Thymus (tissue), 11 donors: ENCODE data around the gene GSN. TPM values are rescaled to one million over a fixed set of nuclear protein-coding genes. Genes with fewer than 3 reads are reported as not detected.

Experiments used
- DNase-seq, 9 donors: peaks; one replicate each; pipeline ENCODE4 v3.0.0-alpha.2; 2013; ENCODE audit warnings: low spot score in 9 of 9, low read depth in 6 of 9, missing footprints in 1 of 9
- H3K27ac ChIP-seq, 2 donors: one replicate each; pipeline ENCODE4 v1.5.1; 2013; ENCODE audit warnings: control low read depth in 1 of 2, low read depth in 1 of 2, low read length in 1 of 2, mild to moderate bottlenecking in 1 of 2, moderate library complexity in 1 of 2
- H3K27me3 ChIP-seq, 2 donors: one replicate each; pipeline ENCODE4 v1.5.1; 2013; ENCODE audit warnings: low read length in 1 of 2; ENCODE audit not compliant: control insufficient read depth in 2 of 2, insufficient read depth in 1 of 2
- H3K36me3 ChIP-seq, 2 donors: one replicate each; pipeline ENCODE4 v1.5.1; 2013; ENCODE audit warnings: low read length in 1 of 2, mild to moderate bottlenecking in 1 of 2, moderate library complexity in 1 of 2; ENCODE audit not compliant: control insufficient read depth in 2 of 2, insufficient read depth in 2 of 2
- H3K4me1 ChIP-seq, 2 donors: one replicate each; pipeline ENCODE4 v1.5.1; 2013; ENCODE audit warnings: low read length in 2 of 2; ENCODE audit not compliant: control insufficient read depth in 2 of 2, insufficient read depth in 2 of 2
- H3K4me3 ChIP-seq, 2 donors: one replicate each; pipeline ENCODE4 v1.5.1; 2013; ENCODE audit warnings: low read length in 2 of 2, control low read depth in 1 of 2, mild to moderate bottlenecking in 1 of 2
- H3K9me3 ChIP-seq, 2 donors: one replicate each; pipeline ENCODE4 v1.5.1; 2013; ENCODE audit warnings: low read length in 1 of 2, mild to moderate bottlenecking in 1 of 2; ENCODE audit not compliant: control insufficient read depth in 2 of 2, insufficient read depth in 1 of 2
- WGBS: extraction: QIAGEN DNeasy Blood & Tissue Kit; methylation state at CpG from one replicate; pipeline ENCODE4 v1.1.7; 2013; 5-methylcytosine and 5-hydroxymethylcytosine counted together
- polyA plus RNA-seq: library from polyadenylated mRNA; stranded (reverse); fragments of 200-250 nt; gene quantifications from one replicate; pipeline ENCODE4 v1.2.3, GENCODE V29; 2013
- total RNA-seq: library from RNA; stranded (reverse); fragments of 120-200 nt; gene quantifications from one replicate; pipeline ENCODE4 v1.2.4, GENCODE V29; 2013
- donor health status: healthy.

Gene GSN
- total and polyA plus RNA-seq, 2 donors, result 138 to 248 TPM

DNA sequence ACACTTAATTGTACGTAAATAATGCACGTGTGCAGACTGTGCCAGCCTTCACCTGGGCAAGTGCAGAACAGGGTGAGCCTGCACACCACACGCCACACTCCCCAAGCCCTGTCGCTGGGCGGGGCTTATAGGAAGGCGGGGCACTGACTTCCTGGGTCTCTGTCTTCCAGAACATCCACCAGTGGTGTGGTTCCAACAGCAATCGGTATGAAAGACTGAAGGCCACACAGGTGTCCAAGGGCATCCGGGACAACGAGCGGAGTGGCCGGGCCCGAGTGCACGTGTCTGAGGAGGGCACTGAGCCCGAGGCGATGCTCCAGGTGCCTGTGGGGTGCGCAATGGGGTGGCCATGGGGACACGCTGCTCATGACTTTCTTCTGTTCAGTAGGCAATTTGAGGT lies 44.2 kb downstream of the GSN start:
- H3K4me1 ChIP-seq, result no peaks in the 10 kb centered on the region
- 98% methylated on average over 17 of the region's 17 CpGs for WGBS
- no peak for DNase-seq
- no peak overlapping the region for H3K27ac ChIP-seq
- H3K4me3 ChIP-seq, result no peak overlapping the region
- H3K9me3 ChIP-seq, result no peaks in the 10 kb centered on the region
- no peaks in the 10 kb centered on the region for H3K27me3 ChIP-seq
- no peaks in the 10 kb centered on the region for H3K36me3 ChIP-seq

GRCh38 chr9:121313458-121314152 lies 45.6 kb downstream of the GSN start:
- 99% methylated on average over 10 of the region's 10 CpGs for WGBS
- Histone ChIP-seq H3K27ac (no peak overlapping the region), H3K36me3 (no peaks in the 10 kb centered on the region), H3K27me3 (no peaks in the 10 kb centered on the region), H3K9me3 (no peaks in the 10 kb centered on the region), H3K4me1 (no peaks in the 10 kb centered on the region), H3K4me3 (no peak overlapping the region)
- DNase-seq, result no peak

DNA sequence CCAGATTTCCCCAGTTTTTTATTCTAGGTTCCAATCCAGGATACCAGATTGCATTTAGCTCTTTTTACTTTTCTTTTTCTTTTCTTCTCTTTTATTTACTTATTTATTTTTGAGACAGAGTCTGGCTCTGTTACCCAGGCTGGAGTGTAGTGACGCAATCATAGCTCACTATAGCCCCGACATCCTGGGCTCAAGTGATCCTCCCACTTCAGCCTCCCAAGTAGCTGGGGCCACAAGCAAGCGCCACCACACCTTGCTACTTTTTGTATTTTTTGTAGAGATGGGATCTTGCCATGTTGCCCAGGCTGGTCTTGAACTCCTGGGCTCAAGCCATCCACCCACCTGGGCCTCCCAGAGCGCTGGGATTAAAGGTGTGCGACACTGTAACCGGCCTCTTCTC lies 48.4 kb downstream of the GSN start:
- no peaks in the 10 kb centered on the region for H3K9me3 ChIP-seq
- no peaks in the 10 kb centered on the region for H3K36me3 ChIP-seq
- DNase-seq, result no peak
- 98% methylated on average over 6 of the region's 6 CpGs for WGBS
- H3K27ac ChIP-seq, result no peak overlapping the region
- no peak overlapping the region for H3K4me3 ChIP-seq
- no peaks in the 10 kb centered on the region for H3K27me3 ChIP-seq
- peaks cover 0 to 11% of the 10 kb centered on the region in 2 donors for H3K4me1 ChIP-seq

GRCh38 chr9:121316852-121317373 lies 49.0 kb downstream of the GSN start:
- H3K4me1 ChIP-seq, result peaks cover 0 to 11% of the 10 kb centered on the region in 2 donors

DNA sequence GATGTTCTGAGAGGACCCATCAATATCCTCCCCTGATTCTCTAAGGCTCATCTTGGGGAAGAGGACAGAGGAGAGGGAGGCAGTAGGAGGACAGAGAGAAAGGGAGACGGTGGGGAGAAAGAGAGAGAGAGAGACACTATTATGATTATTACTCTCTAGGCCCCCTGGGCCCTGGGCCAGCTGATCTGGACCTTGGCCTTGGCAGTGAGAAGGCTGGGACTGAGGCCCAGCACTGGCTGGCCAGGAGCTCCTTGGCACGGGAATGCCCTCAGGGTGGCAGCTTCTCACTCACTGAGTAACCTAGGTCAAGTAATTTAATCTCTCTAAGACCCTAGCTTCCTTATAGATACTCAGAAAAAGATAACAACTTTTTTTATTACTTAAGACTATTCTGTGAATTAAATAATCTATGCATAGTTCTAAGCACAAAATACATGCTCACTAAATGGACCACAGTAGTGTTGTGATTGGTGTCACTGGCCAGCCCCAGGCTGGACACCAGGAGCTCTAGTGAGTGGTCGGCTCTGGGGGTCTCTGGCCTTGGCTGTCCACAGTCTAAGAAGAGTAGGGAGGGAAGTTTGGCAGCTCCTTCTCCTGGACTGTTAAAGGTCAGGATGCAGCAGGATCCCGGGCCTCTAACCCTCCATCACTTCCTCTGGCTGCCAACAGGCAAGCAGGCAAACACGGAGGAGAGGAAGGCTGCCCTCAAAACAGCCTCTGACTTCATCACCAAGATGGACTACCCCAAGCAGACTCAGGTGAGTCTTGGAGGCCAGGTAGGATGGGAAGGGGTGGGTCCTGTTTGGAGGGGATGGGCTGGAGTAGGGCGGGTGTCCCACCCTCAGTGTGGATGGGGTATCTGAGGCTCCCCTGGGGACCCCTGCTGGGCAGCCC lies 50.0 kb downstream of the GSN start:
- DNase-seq, result no peak
- Histone ChIP-seq H3K27me3 (no peaks in the 10 kb centered on the region), H3K4me1 (peaks cover 0 to 11% of the 10 kb centered on the region in 2 donors), H3K27ac (no peak overlapping the region), H3K9me3 (no peaks in the 10 kb centered on the region), H3K36me3 (no peaks in the 10 kb centered on the region), H3K4me3 (no peak overlapping the region)
- 90% methylated on average over 6 of the region's 6 CpGs for WGBS

More at GRCh38 chr9:121316852-121317373, 49.0 kb downstream of the GSN start:
- 96% methylated on average over 11 of the region's 11 CpGs for WGBS
- Histone ChIP-seq H3K27ac (no peak overlapping the region), H3K4me3 (no peak overlapping the region), H3K36me3 (no peaks in the 10 kb centered on the region), H3K9me3 (no peaks in the 10 kb centered on the region), H3K27me3 (no peaks in the 10 kb centered on the region)
- no peak for DNase-seq

GRCh38 chr9:121318631-121319382 lies 50.8 kb downstream of the GSN start:
- peaks cover 0 to 1% of the 10 kb centered on the region in 2 donors for H3K36me3 ChIP-seq
- peaks cover 0 to 11% of the 10 kb centered on the region in 2 donors for H3K4me1 ChIP-seq
- H3K9me3 ChIP-seq, result no peaks in the 10 kb centered on the region
- 95% methylated on average over 19 of the region's 19 CpGs for WGBS
- no peaks in the 10 kb centered on the region for H3K27me3 ChIP-seq
- no peak for DNase-seq
- H3K4me3 ChIP-seq, result no peak overlapping the region
- no peak overlapping the region for H3K27ac ChIP-seq

- 94% methylated on average over 5 of the region's 5 CpGs for WGBS
- no peak overlapping the region for H3K27ac ChIP-seq
- peaks cover 0 to 11% of the 10 kb centered on the region in 2 donors for H3K4me1 ChIP-seq
- no peak overlapping the region for H3K4me3 ChIP-seq
- H3K36me3 ChIP-seq, result peaks cover 0 to 2% of the 10 kb centered on the region in 2 donors
- no peak for DNase-seq
- H3K27me3 ChIP-seq, result no peaks in the 10 kb centered on the region
- H3K9me3 ChIP-seq, result no peaks in the 10 kb centered on the region
These were observed 51.4 kb downstream of the GSN start for GRCh38 chr9:121319383-121319780.

- WGBS, result 70% methylated on average over 10 of the region's 10 CpGs
- H3K27me3 ChIP-seq, result no peaks in the 10 kb centered on the region
- H3K27ac ChIP-seq, result no peak overlapping the region
- peaks cover 0 to 11% of the 10 kb centered on the region in 2 donors for H3K4me1 ChIP-seq
- no peak overlapping the region for H3K4me3 ChIP-seq
- DNase-seq, result no peak
- H3K9me3 ChIP-seq, result no peaks in the 10 kb centered on the region
- peaks cover 0 to 8% of the 10 kb centered on the region in 2 donors for H3K36me3 ChIP-seq
These were observed 53.1 kb downstream of the GSN start for GRCh38 chr9:121321016-121321503.
